Measurements from ENCODE around the gene TFPI. TPM values are rescaled to one million over a fixed set of nuclear protein-coding genes. Genes with fewer than 3 reads are reported as not detected.

The TFPI gene
- total RNA-seq, 4 donors from 2014 or later, result 3.5 to 89.6 (median 22.5) TPM

DNA sequence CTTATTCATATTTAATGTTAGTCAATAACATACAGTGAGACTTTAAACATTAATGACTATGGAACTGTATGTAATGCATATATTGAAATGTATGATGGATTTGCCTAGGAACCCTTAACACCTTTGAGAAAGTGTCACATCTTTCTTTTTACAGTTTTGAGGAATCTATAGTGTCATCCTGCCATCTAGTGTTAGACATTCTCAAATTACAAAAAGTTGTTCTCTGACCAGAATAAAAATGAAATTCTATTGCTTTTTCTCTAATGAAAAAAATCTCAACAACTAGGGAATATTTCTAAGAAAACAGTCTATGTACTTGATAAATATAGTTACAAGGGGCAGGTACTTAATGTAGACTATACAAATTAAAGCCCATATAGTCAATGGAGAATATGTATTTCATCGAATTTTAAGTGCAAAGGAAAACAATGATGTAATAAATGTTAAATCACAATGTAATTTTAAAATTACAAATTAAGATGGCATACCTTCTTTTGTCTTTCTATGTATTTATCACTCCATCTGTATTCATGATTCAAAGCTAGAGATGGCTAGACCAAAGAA lies 101.1 kb downstream of the TFPI start:
- no peaks in the 10 kb centered on the region for H3K9me3 ChIP-seq
- DNase-seq, result no peak
- intact Hi-C loops (cut with DNase I), result loop anchor here (10.0 kb wide), 2 partner anchors 158 to 588 kb away; no protein-coding TSS in a partner anchor
- H3K27me3 ChIP-seq, result no peaks in the 10 kb centered on the region
- no peaks in the 10 kb centered on the region for H3K36me3 ChIP-seq
- no peak overlapping the region for H3K27ac ChIP-seq
- H3K4me1 ChIP-seq, result no peaks in the 10 kb centered on the region
- no peak for TF ChIP-seq POLR2A (IDR thresholded peaks at IDR 0.05)
- TF ChIP-seq, protein P1, sequence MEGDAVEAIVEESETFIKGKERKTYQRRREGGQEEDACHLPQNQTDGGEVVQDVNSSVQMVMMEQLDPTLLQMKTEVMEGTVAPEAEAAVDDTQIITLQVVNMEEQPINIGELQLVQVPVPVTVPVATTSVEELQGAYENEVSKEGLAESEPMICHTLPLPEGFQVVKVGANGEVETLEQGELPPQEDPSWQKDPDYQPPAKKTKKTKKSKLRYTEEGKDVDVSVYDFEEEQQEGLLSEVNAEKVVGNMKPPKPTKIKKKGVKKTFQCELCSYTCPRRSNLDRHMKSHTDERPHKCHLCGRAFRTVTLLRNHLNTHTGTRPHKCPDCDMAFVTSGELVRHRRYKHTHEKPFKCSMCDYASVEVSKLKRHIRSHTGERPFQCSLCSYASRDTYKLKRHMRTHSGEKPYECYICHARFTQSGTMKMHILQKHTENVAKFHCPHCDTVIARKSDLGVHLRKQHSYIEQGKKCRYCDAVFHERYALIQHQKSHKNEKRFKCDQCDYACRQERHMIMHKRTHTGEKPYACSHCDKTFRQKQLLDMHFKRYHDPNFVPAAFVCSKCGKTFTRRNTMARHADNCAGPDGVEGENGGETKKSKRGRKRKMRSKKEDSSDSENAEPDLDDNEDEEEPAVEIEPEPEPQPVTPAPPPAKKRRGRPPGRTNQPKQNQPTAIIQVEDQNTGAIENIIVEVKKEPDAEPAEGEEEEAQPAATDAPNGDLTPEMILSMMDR (IDR thresholded peaks at IDR 0.05), result peak in 4 of 6 experiments; percentile 31 to 54 (median 40)
- WGBS, 2 donors, result 63 to 90% methylated on average over 1 of the region's 1 CpG
- no peak overlapping the region for H3K4me3 ChIP-seq

DNA sequence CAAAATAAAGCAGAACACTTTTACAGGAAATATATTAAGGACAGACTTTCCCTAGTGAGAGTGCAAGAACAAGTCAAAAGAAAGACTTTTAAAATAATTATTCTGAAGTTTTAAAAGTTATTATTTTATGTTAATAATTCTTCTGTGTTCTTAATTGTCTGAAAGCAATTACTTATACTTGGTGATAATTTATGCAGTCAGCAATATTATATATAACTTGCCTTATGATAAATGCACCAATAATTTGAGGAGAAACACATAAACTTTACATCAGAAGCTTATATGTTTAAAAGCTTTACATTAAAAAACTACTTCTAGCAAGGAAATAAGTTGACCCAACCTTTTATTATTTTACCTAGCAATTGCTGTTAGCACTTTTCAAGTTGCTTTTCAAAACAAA lies 102.7 kb downstream of the TFPI start:
- intact Hi-C loops (cut with DNase I), result loop anchor here (10.0 kb wide), 2 partner anchors 157 to 587 kb away; no protein-coding TSS in a partner anchor
- H3K36me3 ChIP-seq, result no peaks in the 10 kb centered on the region
- H3K4me1 ChIP-seq, result peaks cover 0 to 8% (median 0%) of the 10 kb centered on the region in 3 donors
- no peak overlapping the region for H3K27ac ChIP-seq
- no peak for TF ChIP-seq POLR2A (IDR thresholded peaks at IDR 0.05)
- no peak overlapping the region for H3K4me3 ChIP-seq
- no peaks in the 10 kb centered on the region for H3K27me3 ChIP-seq
- H3K9me3 ChIP-seq, result no peaks in the 10 kb centered on the region
- DNase-seq, result no peak

DNA sequence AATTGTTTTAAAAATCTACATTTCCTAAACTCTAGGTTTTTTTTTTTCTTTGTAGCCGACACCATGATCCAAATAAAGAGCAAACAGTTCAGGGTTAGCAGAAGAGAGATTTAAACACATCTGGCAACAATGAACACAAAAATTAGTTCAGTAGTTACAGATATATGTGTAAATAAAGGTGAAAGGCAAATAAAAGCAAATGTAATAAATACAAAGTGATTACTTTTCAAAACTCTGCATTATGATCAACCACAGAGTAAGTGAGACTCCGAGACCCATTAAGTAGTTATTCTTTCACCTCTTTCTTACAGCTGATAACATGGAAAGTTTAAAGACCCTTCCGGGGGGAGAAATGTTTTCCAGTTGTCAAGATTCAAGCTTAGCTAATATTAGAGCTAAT lies 106.9 kb downstream of the TFPI start:
- no peak for TF ChIP-seq POLR2A (IDR thresholded peaks at IDR 0.05)
- TF ChIP-seq, protein P1 (IDR thresholded peaks at IDR 0.05), result no peak
- no peaks in the 10 kb centered on the region for H3K27me3 ChIP-seq
- WGBS, 2 donors, result 8 to 15% methylated on average over 3 of the region's 3 CpGs
- intact Hi-C loops (cut with DNase I), result no loop called here
- peak overlapping the region; percentile 17 to 60 (median 41) for H3K4me3 ChIP-seq
- H3K9me3 ChIP-seq, result no peaks in the 10 kb centered on the region
- no peak for DNase-seq
- no peaks in the 10 kb centered on the region for H3K36me3 ChIP-seq
- H3K4me1 ChIP-seq, result peaks cover 0 to 17% (median 0%) of the 10 kb centered on the region in 3 donors
- H3K27ac ChIP-seq, result peak overlapping the region; percentile 71 to 83 (median 80)

DNA sequence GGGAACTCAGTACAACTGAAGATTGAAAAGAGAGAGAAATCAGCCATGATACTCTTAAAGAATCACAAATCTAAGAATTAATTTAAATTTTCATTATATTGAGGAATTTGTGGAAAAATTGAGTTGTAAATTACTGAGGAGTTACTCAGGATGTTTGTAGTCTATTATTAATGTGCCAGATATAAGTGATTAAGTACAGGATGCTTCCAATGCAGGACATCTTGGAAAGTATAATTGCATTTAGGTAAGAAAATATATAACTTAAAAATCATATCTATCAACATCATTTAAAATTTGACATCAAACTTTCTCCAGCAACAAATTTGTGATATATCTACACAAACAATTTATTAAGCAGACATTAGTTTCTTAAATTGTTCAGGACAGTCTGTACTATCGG lies 107.5 kb downstream of the TFPI start:
- peak overlapping the region; percentile 17 to 60 (median 41) for H3K4me3 ChIP-seq
- TF ChIP-seq, protein P1 (IDR thresholded peaks at IDR 0.05), result no peak
- TF ChIP-seq POLR2A (IDR thresholded peaks at IDR 0.05), result no peak
- no peak for DNase-seq
- H3K27me3 ChIP-seq, result no peaks in the 10 kb centered on the region
- H3K36me3 ChIP-seq, result no peaks in the 10 kb centered on the region
- WGBS, 2 donors, result 22 to 29% methylated on average over 1 of the region's 1 CpG
- H3K4me1 ChIP-seq, result peaks cover 0 to 17% (median 0%) of the 10 kb centered on the region in 3 donors
- intact Hi-C loops (cut with DNase I), result no loop called here
- peak overlapping the region in 3 of 4 donors; percentile 71 to 80 (median 79) for H3K27ac ChIP-seq
- H3K9me3 ChIP-seq, result no peaks in the 10 kb centered on the region

DNA sequence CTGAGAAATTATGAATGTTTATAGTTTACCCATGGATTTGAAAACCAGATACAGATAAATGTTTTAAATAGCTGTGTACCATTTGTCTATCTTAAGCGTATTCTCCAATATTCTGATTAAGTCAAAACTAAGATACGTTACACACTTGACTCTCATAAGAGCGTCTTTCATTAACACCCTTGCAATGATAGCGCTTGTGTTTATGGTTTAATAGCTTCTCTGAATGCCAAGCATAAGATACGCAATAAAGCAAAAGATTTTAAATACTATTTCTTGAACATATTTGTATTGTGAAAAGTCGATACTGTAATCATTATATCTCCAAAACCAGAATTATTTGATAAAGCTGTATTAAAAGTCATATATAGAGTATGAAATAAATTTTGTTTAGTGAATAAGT lies 109.2 kb downstream of the TFPI start:
- peak overlapping the region in 2 of 4 donors; percentile 21 to 79 for H3K27ac ChIP-seq

More for the DNA sequence above, 109.2 kb downstream of the TFPI start:
- Histone ChIP-seq H3K4me1 (peaks cover 0 to 17% (median 0%) of the 10 kb centered on the region in 3 donors), H3K9me3 (no peaks in the 10 kb centered on the region), H3K4me3 (peak overlapping the region in 3 of 4 donors; percentile 6 to 60 (median 44)), H3K27me3 (no peaks in the 10 kb centered on the region), H3K36me3 (no peaks in the 10 kb centered on the region)
- intact Hi-C loops (cut with DNase I), result no loop called here
- no peak for DNase-seq
- WGBS, 2 donors, result 62 to 75% methylated on average over 6 of the region's 6 CpGs
- TF ChIP-seq, protein P1 (IDR thresholded peaks at IDR 0.05), result no peak
- no peak for TF ChIP-seq POLR2A (IDR thresholded peaks at IDR 0.05)
